Transverse colon (tissue), 4 donors: ENCODE results near the gene DCHS2. TPM values are rescaled to one million over a fixed set of nuclear protein-coding genes. Genes with fewer than 3 reads are reported as not detected.

Source experiments
- DNase-seq: peaks from one replicate; pipeline ENCODE4 v3.0.0-alpha.2; 2019
- H3K27ac ChIP-seq, 4 donors: fragments of 200-600 bp; sonication (generic); 2 replicates each; pipeline ENCODE4 v1.5.1; 2016 to 2018; ENCODE audit warnings: inconsistent platforms in 4 of 4
- H3K27me3 ChIP-seq: fragments of 200-600 bp; sonication (generic); 2 replicates; pipeline ENCODE4 v1.5.1; 2017; ENCODE audit warnings: inconsistent platforms
- H3K36me3 ChIP-seq, 4 donors: fragments of 200-600 bp; sonication (generic); 2 replicates each; pipeline ENCODE4 v1.5.1; 2017 to 2019; ENCODE audit warnings: inconsistent platforms in 4 of 4
- H3K4me1 ChIP-seq, 4 donors: fragments of 200-600 bp; sonication (generic); 2 replicates each; pipeline ENCODE4 v1.5.1; 2017 to 2020; ENCODE audit warnings: inconsistent platforms in 4 of 4
- H3K4me3 ChIP-seq, 4 donors: fragments of 200-600 bp; sonication (generic); 1 replicate in 1 of 4; 2 replicates in 3 of 4; pipeline versions ENCODE4 v1.5.1 to v1.6.1; 2017 to 2019; ENCODE audit warnings: inconsistent platforms in 4 of 4
- H3K9me3 ChIP-seq, 2 donors: fragments of 200-600 bp; sonication (generic); 2 replicates each; pipeline ENCODE4 v1.5.1; 2017 to 2019; ENCODE audit warnings: inconsistent platforms in 2 of 2
- CTCF ChIP-seq, 5 experiments: fragments of 200-600 bp in 3 of 5; fragments of 450-650 bp in 2 of 5; sonication (generic) in 3 of 5; IDR thresholded peaks; 1 replicate in 2 of 5; 2 replicates in 3 of 5; pipeline ENCODE4 v1.5.1; 2016 to 2017; ENCODE audit warnings: antibody characterized with exemption in 5 of 5, inconsistent platforms in 3 of 5, mild to moderate bottlenecking in 2 of 5, moderate library complexity in 1 of 5
- EP300 ChIP-seq: sonication (generic); formaldehyde crosslinking; IDR thresholded peaks from one replicate; pipeline ENCODE4 v1.6.1; 2017; ENCODE audit warnings: antibody characterized with exemption, low read depth
- POLR2A ChIP-seq: fragments of 450-650 bp; IDR thresholded peaks from one replicate; pipeline ENCODE4 v1.6.1; 2016; ENCODE audit warnings: antibody characterized with exemption, mild to moderate bottlenecking, moderate library complexity
- POLR2AphosphoS5 ChIP-seq, 3 donors: sonication (generic); formaldehyde crosslinking; IDR thresholded peaks; one replicate each; pipeline ENCODE4 v1.6.1; 2016; ENCODE audit warnings: antibody characterized with exemption in 3 of 3
- WGBS, 2 donors: methylation state at CpG; one replicate each; pipeline ENCODE4 v1.1.5; 2018; ENCODE audit warnings: low coverage in 1 of 2; 5-methylcytosine and 5-hydroxymethylcytosine counted together
- in situ Hi-C, 4 donors: fragments of 200-750 bp; cut with MboI; loops; one replicate each; pipeline versions ENCODE4 v1.15.0 to v1.15.1; 2017; ENCODE audit warnings: low sequenced_read_pairs in 3 of 4, low pct_ligation_motif_present in 1 of 4, low pct_unique_long_range_greater_than_20kb in 1 of 4
- intact Hi-C: fragments of 100-400 bp; cut with DNase I; formaldehyde crosslinking; loops from one replicate; pipeline ENCODE4 v1.15.1; 2023; ENCODE audit warnings: low total_unique reads
- total RNA-seq, 4 donors: library from RNA; depleted of rRNA; stranded (reverse); fragments of >200 nt; gene quantifications; one replicate each; pipeline ENCODE4 v1.1.0, GENCODE V29; 2016

DCHS2 gene
- total RNA-seq, 4 donors from 2014 or later = 0.60 to 20.6 (median 2.9) TPM

- intact Hi-C loops (loop anchor here (5.0 kb wide), 1 partner anchor 1775 kb away; no protein-coding TSS in a partner anchor), in situ Hi-C loops (no loop called here)
- no peak for TF ChIP-seq EP300
- no peak for TF ChIP-seq POLR2A
- TF ChIP-seq CTCF (IDR thresholded peaks at IDR 0.05) = no peak
- TF ChIP-seq POLR2AphosphoS5 (IDR thresholded peaks at IDR 0.05) = no peak
- H3K27me3 ChIP-seq = no peaks in the 10 kb centered on the region
- no peaks in the 10 kb centered on the region for H3K4me1 ChIP-seq
- no peaks in the 10 kb centered on the region for H3K36me3 ChIP-seq
- no peak overlapping the region for H3K4me3 ChIP-seq
- no peaks in the 10 kb centered on the region for H3K9me3 ChIP-seq
- WGBS, 2 donors = 72 to 84% methylated on average over 3 of the region's 3 CpGs
- no peak overlapping the region for H3K27ac ChIP-seq
- no peak for DNase-seq
Measured at GRCh38 chr4:154441982-154442381, 49.6 kb downstream of the DCHS2 start.

- intact Hi-C loops (loop anchor here (5.0 kb wide), 1 partner anchor 1774 kb away; no protein-coding TSS in a partner anchor), in situ Hi-C loops (no loop called here)
- Histone ChIP-seq H3K36me3 (no peaks in the 10 kb centered on the region), H3K27ac (no peak overlapping the region), H3K27me3 (no peaks in the 10 kb centered on the region), H3K4me1 (no peaks in the 10 kb centered on the region), H3K9me3 (no peaks in the 10 kb centered on the region), H3K4me3 (no peak overlapping the region)
- 70 to 78% methylated on average over 1 of the region's 1 CpG for WGBS, 2 donors
- no peak for DNase-seq
- TF ChIP-seq EP300 = no peak
- no peak for TF ChIP-seq POLR2AphosphoS5 (IDR thresholded peaks at IDR 0.05)
- TF ChIP-seq CTCF (IDR thresholded peaks at IDR 0.05) = no peak
- TF ChIP-seq POLR2A = no peak
Measured at GRCh38 chr4:154441124-154441523, 50.5 kb downstream of the DCHS2 start.

GRCh38 chr4:154439224-154439623, 52.4 kb downstream of the DCHS2 start:
- H3K4me1 ChIP-seq = no peaks in the 10 kb centered on the region
- no peaks in the 10 kb centered on the region for H3K36me3 ChIP-seq
- no peak overlapping the region for H3K4me3 ChIP-seq
- WGBS, 2 donors = 0 to 22% methylated on average over 1 of the region's 1 CpG
- intact Hi-C loops = no loop called here
- H3K27me3 ChIP-seq = no peaks in the 10 kb centered on the region
- no peaks in the 10 kb centered on the region for H3K9me3 ChIP-seq
- no peak overlapping the region for H3K27ac ChIP-seq
- in situ Hi-C loops = no loop called here
- no peak for TF ChIP-seq POLR2A
- no peak for TF ChIP-seq EP300
- no peak for TF ChIP-seq CTCF (IDR thresholded peaks at IDR 0.05)
- no peak for TF ChIP-seq POLR2AphosphoS5 (IDR thresholded peaks at IDR 0.05)
- no peak for DNase-seq

- H3K36me3 ChIP-seq = no peaks in the 10 kb centered on the region
- no peak for DNase-seq
- no peaks in the 10 kb centered on the region for H3K9me3 ChIP-seq
- no peak for TF ChIP-seq CTCF (IDR thresholded peaks at IDR 0.05)
- TF ChIP-seq EP300 = no peak
- TF ChIP-seq POLR2A = no peak
- TF ChIP-seq POLR2AphosphoS5 (IDR thresholded peaks at IDR 0.05) = no peak
- no peaks in the 10 kb centered on the region for H3K27me3 ChIP-seq
- no peak overlapping the region for H3K27ac ChIP-seq
- 49 to 78% methylated on average over 1 of the region's 1 CpG for WGBS, 2 donors
- H3K4me3 ChIP-seq = no peak overlapping the region
- H3K4me1 ChIP-seq = no peaks in the 10 kb centered on the region
- intact Hi-C loops (no loop called here), in situ Hi-C loops (no loop called here)
Measured at GRCh38 chr4:154435895-154436294, 55.7 kb downstream of the DCHS2 start.
